ENCODE results near the gene ADAMTS2.

The ADAMTS2 gene

GRCh38 chr5:179345433-179346321 is at the start of gene ADAMTS2:
ADAMTS2 (minus strand) TSS chr5:179345461; CDS start chr5:179345328, 133 bp downstream.
- no peak for DNase-seq (ENCODE audit: low read depth in 3 of 3)

- DNase-seq (ENCODE audit: low read depth in 3 of 3): no peak
Measured at GRCh38 chr5:179393078-179393477, 47.8 kb upstream of the ADAMTS2 start.

GRCh38 chr5:179387151-179388110 is 42.2 kb upstream of the ADAMTS2 start:
- no peak for DNase-seq (ENCODE audit: low read depth in 3 of 3)

GRCh38 chr5:179385914-179386313 is 40.7 kb upstream of the ADAMTS2 start:
- DNase-seq (ENCODE audit: low read depth in 3 of 3): no peak

- DNase-seq (ENCODE audit: low read depth in 3 of 3): no peak
Measured at GRCh38 chr5:179382486-179382885, 37.2 kb upstream of the ADAMTS2 start.

GRCh38 chr5:179381691-179382090 is 36.4 kb upstream of the ADAMTS2 start:
- DNase-seq (ENCODE audit: low read depth in 3 of 3): no peak

GRCh38 chr5:179380211-179381035 is 35.2 kb upstream of the ADAMTS2 start:
- no peak for DNase-seq (ENCODE audit: low read depth in 3 of 3)

GRCh38 chr5:179379321-179379890 is 34.1 kb upstream of the ADAMTS2 start:
- no peak for DNase-seq (ENCODE audit: low read depth in 3 of 3)

GRCh38 chr5:179378441-179379271 is 33.4 kb upstream of the ADAMTS2 start:
- no peak for DNase-seq (ENCODE audit: low read depth in 3 of 3)

- no peak for DNase-seq (ENCODE audit: low read depth in 3 of 3)
Measured at GRCh38 chr5:179378116-179378440, 32.8 kb upstream of the ADAMTS2 start.

GRCh38 chr5:179377421-179378115 is 32.3 kb upstream of the ADAMTS2 start:
- no peak for DNase-seq (ENCODE audit: low read depth in 3 of 3)

GRCh38 chr5:179376701-179377420 is 31.6 kb upstream of the ADAMTS2 start:
- no peak for DNase-seq (ENCODE audit: low read depth in 3 of 3)

GRCh38 chr5:179375831-179376365 is 30.6 kb upstream of the ADAMTS2 start:
- no peak for DNase-seq (ENCODE audit: low read depth in 3 of 3)

- no peak for DNase-seq (ENCODE audit: low read depth in 3 of 3)
Measured at GRCh38 chr5:179375236-179375685, 30.0 kb upstream of the ADAMTS2 start.

GRCh38 chr5:179374506-179375235 is 29.4 kb upstream of the ADAMTS2 start:
- DNase-seq (ENCODE audit: low read depth in 3 of 3): no peak

GRCh38 chr5:179373961-179374505 is 28.8 kb upstream of the ADAMTS2 start:
- no peak for DNase-seq (ENCODE audit: low read depth in 3 of 3)

GRCh38 chr5:179373101-179373934 is 28.1 kb upstream of the ADAMTS2 start:
- DNase-seq (ENCODE audit: low read depth in 3 of 3): no peak

Data from stimulated activated CD4-positive, alpha-beta T cell treated with anti-CD3 and anti-CD28 coated beads, TNF-alpha, amount 100 ng/mL, for 48 hours (primary cell).